ENCODE data around the gene DNASE1.

The DNASE1 gene

DNA sequence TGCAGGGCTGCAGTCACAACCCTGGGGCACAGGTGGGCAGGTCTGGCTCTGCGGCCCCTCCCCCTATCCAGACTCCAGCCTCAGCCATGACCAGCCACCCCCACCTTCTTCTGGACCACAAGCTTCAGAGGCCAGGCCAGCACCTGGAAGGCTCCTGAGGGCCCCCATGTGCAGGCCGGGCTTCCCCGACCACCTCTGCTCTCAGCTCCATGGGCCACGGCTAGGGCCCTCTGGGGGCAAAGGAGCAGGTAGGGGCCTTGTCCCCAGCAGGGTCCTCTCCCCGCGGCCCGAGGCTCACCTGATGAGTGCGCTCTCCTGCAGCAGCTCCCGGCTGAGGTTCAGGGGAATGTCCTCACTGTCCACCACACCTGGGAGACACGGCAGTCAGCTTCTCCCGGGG lies 16.9 kb downstream of the DNASE1 start:
- no peaks in the 10 kb centered on the region for H3K27me3 ChIP-seq (ENCODE audit: insufficient read depth, low read length)
- no peaks in the 10 kb centered on the region for H3K9me3 ChIP-seq (ENCODE audit: low read length)
- no peaks in the 10 kb centered on the region for H3K79me2 ChIP-seq (ENCODE audit: insufficient read depth, low read length)
- H3K9me2 ChIP-seq (ENCODE audit: low read depth, low read length) = no peaks in the 10 kb centered on the region
- H2AFZ ChIP-seq (ENCODE audit: low read length) = no peak overlapping the region
- peaks cover 85% of the 10 kb centered on the region for H3K36me3 ChIP-seq (ENCODE audit: insufficient read depth, low read length)
- H3K4me1 ChIP-seq (ENCODE audit: insufficient read depth, low read length, severe bottlenecking) = no peaks in the 10 kb centered on the region
- H3K9ac ChIP-seq (ENCODE audit: low read length) = no peak overlapping the region
- H4K20me1 ChIP-seq (ENCODE audit: insufficient read depth, low read length) = no peaks in the 10 kb centered on the region
- no peak overlapping the region for H3K4me3 ChIP-seq (ENCODE audit: low read depth, low read length, poor library complexity, severe bottlenecking)
- TF ChIP-seq EZH2 (IDR thresholded peaks at IDR 0.05; ENCODE audit: borderline replicate concordance, low read length) = no peak
- TF ChIP-seq, protein P1, sequence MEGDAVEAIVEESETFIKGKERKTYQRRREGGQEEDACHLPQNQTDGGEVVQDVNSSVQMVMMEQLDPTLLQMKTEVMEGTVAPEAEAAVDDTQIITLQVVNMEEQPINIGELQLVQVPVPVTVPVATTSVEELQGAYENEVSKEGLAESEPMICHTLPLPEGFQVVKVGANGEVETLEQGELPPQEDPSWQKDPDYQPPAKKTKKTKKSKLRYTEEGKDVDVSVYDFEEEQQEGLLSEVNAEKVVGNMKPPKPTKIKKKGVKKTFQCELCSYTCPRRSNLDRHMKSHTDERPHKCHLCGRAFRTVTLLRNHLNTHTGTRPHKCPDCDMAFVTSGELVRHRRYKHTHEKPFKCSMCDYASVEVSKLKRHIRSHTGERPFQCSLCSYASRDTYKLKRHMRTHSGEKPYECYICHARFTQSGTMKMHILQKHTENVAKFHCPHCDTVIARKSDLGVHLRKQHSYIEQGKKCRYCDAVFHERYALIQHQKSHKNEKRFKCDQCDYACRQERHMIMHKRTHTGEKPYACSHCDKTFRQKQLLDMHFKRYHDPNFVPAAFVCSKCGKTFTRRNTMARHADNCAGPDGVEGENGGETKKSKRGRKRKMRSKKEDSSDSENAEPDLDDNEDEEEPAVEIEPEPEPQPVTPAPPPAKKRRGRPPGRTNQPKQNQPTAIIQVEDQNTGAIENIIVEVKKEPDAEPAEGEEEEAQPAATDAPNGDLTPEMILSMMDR (IDR thresholded peaks at IDR 0.05; ENCODE audit: low read length) = no peak
- no peak overlapping the region for H3K4me2 ChIP-seq (ENCODE audit: low read length)
- H3K27ac ChIP-seq (ENCODE audit: low read depth, low read length, poor library complexity, severe bottlenecking) = no peak overlapping the region
- no peaks in the 10 kb centered on the region for H3F3A ChIP-seq (ENCODE audit: insufficient read depth, low read length)

DNA sequence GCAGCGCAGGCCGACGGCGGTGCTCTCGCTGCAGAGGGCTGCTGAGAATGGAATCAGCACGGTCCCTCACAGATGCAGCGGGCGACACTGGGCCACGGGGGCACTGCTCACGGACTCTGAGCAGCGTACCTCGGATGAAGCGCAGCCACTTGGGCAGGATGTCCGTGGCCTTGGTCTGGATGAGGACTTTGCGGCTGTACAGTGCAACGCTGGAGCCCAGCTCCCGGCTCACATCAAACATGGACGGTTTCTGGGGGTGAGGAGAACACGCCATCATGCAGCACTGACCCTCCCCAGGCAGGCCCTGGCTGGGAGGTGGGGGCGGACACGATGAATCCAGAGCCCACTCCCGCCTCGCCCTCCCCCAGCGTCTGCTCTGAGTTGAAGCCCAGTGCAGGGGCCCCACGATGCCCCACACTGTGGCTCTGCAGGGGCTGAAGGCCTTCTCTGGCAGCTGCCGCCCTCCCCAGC lies 18.1 kb downstream of the DNASE1 start:
- Histone ChIP-seq H3K27ac (ENCODE audit: low read depth, low read length, poor library complexity, severe bottlenecking) (no peak overlapping the region), H3K9me2 (ENCODE audit: low read depth, low read length) (no peaks in the 10 kb centered on the region), H3K9ac (ENCODE audit: low read length) (no peak overlapping the region), H3K36me3 (ENCODE audit: insufficient read depth, low read length) (peaks cover 89% of the 10 kb centered on the region), H3K4me2 (ENCODE audit: low read length) (no peak overlapping the region), H2AFZ (ENCODE audit: low read length) (no peak overlapping the region), H3K4me1 (ENCODE audit: insufficient read depth, low read length, severe bottlenecking) (no peaks in the 10 kb centered on the region), H3K9me3 (ENCODE audit: low read length) (no peaks in the 10 kb centered on the region), H3K27me3 (ENCODE audit: insufficient read depth, low read length) (no peaks in the 10 kb centered on the region), H3K79me2 (ENCODE audit: insufficient read depth, low read length) (no peaks in the 10 kb centered on the region), H3K4me3 (ENCODE audit: low read depth, low read length, poor library complexity, severe bottlenecking) (no peak overlapping the region), H3F3A (ENCODE audit: insufficient read depth, low read length) (no peaks in the 10 kb centered on the region), H4K20me1 (ENCODE audit: insufficient read depth, low read length) (no peaks in the 10 kb centered on the region)
- TF ChIP-seq, protein P1 (IDR thresholded peaks at IDR 0.05; ENCODE audit: low read length) = no peak
- TF ChIP-seq EZH2 (IDR thresholded peaks at IDR 0.05; ENCODE audit: borderline replicate concordance, low read length) = no peak

DNA sequence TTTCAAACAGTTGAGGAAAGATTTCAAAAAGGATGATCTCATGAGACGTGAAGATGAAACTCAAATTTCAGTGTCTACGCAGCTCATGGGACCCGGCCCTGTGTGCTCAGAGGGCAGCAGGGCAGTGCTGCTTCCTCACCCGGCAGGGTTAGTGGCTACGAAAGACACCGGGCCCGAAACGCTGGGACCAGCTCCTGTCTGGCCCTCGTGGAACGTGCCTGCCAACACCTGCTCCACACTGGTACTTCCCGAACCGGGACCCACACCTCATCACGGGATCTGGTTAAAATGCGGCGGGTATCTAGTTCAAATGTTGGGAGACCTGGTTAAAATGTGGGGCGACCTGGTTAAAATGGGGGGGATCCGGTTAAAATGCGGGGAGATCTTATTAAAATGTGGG lies 18.7 kb downstream of the DNASE1 start:
- Histone ChIP-seq H3K27me3 (ENCODE audit: insufficient read depth, low read length) (no peaks in the 10 kb centered on the region), H3K4me3 (ENCODE audit: low read depth, low read length, poor library complexity, severe bottlenecking) (no peak overlapping the region), H3K9me3 (ENCODE audit: low read length) (no peaks in the 10 kb centered on the region)

More for the DNA sequence above, 18.7 kb downstream of the DNASE1 start:
- Histone ChIP-seq H3K9ac (ENCODE audit: low read length) (no peak overlapping the region), H3K36me3 (ENCODE audit: insufficient read depth, low read length) (peaks cover 92% of the 10 kb centered on the region), H3K4me1 (ENCODE audit: insufficient read depth, low read length, severe bottlenecking) (no peaks in the 10 kb centered on the region), H3F3A (ENCODE audit: insufficient read depth, low read length) (no peaks in the 10 kb centered on the region), H3K9me2 (ENCODE audit: low read depth, low read length) (no peaks in the 10 kb centered on the region), H3K27ac (ENCODE audit: low read depth, low read length, poor library complexity, severe bottlenecking) (no peak overlapping the region), H3K79me2 (ENCODE audit: insufficient read depth, low read length) (no peaks in the 10 kb centered on the region), H4K20me1 (ENCODE audit: insufficient read depth, low read length) (no peaks in the 10 kb centered on the region), H2AFZ (ENCODE audit: low read length) (no peak overlapping the region), H3K4me2 (ENCODE audit: low read length) (no peak overlapping the region)
- TF ChIP-seq, protein P1 (IDR thresholded peaks at IDR 0.05; ENCODE audit: low read length) = no peak
- TF ChIP-seq EZH2 (IDR thresholded peaks at IDR 0.05; ENCODE audit: borderline replicate concordance, low read length) = no peak
